Esophagus mucosa (tissue), 1 donor: ENCODE measurements around the gene ACOT13. TPM values are rescaled to one million over a fixed set of nuclear protein-coding genes. Genes with fewer than 3 reads are reported as not detected.
"Not testable (repeated sequence)": the region's sequence is repeated elsewhere in the genome, so short reads cannot be mapped to it uniquely, and the experiment has no call there.

Source experiments
- ATAC-seq: fragments of 200-7000 bp; cut with Tn5 transposase; one replicate; pipeline ENCODE4 v1.9.1; 2020
- total RNA-seq: library from RNA; stranded (reverse); gene quantifications from one replicate; pipeline ENCODE4 v1.2.4, GENCODE V29; 2023
- donor health status: DM: yes; HTN: yes; CAD: no.

Gene ACOT13
- total RNA-seq, 1 donor from 2014 or later = 11.2 TPM

DNA sequence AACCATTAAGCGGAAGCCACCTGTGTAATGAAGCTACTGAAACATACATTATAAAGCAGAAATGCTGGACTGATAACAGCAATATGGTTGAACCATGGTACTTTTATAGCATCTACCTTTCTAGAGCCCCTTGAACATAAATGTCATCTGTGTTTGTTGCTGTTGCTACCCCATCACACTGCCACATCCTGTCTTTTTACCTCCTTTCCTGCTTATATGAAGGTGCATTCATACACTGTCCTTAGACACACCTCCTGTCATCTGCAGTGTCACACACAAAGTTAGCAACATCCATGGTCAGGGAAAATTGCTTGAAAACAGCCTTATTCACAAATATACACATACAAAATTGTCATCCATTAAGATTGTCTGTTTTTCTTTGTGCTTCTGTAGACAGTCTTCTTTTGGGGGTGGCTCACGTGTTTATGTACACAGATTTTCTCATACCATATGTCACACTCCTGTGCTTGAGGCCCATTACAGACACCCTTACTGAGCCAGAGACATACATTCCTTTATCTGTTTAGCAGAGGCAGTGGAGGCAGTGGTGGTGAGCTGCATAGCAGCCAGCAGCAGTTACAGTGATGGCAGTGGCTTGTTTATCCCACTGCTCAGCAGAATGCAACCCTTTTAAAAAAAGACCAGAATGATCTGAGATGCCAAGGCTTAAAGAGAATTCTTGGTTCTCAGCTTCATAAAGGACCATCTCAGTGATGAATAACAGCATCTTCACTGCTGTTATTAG lies 26.1 kb downstream of the ACOT13 start:
- ATAC-seq = peak; percentile 11

DNA sequence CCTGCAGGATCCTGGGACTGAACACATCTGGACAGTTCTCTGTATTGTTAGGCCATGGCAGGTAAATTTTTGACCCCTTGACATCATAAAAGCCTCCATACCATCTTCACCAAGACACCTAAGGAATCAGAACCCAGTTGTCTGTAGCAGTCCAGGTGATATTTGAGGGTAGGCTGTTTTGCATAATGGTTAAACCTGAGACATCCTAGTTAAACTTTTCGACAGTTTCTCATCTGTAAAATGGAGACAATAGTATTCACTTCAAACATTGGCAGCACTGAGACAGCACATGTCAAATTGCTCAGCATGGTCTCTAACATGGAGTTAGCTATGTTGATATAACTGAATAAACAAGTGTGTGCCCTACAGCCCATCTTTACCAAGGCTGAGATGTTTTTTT lies 27.3 kb downstream of the ACOT13 start:
- no peak for ATAC-seq

DNA sequence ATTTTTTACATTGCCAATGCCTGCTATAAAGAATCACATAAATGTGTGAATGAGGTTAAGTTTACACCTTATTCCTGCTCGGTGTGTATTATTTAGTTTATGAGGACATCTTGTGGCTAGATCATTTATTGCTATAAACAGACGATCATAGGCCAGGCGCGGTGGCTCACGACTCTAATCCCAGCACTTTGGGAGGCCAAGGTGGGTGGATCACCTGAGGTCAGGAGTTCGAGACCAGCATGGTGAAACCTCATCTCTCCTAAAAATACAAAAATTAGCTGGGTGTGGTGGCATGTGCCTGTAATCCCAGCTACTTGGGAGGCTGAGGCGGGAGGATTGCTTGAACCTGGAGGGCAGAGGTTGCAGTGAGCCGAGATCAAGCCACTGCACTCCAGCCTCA lies 28.8 kb downstream of the ACOT13 start:
- ATAC-seq = peak; percentile 83

DNA sequence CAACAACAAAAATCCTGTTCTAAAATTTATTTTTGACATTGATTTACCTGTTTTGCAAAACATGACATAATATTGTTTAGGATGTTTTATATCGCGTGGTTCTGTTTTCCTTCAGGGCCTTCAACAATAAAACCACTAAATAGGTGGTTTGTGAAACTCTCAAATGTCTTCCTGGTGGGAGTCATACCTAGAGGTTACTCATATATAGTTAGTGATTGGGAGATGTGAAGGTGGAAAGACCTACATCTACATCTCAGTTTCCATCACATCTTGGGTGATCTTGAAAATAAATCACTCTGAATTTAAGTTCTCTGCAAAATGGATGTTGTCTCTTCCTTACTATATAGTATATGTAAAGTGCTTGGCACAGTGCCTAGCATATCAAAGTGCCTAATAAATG lies 29.2 kb downstream of the ACOT13 start:
- no peak for ATAC-seq

DNA sequence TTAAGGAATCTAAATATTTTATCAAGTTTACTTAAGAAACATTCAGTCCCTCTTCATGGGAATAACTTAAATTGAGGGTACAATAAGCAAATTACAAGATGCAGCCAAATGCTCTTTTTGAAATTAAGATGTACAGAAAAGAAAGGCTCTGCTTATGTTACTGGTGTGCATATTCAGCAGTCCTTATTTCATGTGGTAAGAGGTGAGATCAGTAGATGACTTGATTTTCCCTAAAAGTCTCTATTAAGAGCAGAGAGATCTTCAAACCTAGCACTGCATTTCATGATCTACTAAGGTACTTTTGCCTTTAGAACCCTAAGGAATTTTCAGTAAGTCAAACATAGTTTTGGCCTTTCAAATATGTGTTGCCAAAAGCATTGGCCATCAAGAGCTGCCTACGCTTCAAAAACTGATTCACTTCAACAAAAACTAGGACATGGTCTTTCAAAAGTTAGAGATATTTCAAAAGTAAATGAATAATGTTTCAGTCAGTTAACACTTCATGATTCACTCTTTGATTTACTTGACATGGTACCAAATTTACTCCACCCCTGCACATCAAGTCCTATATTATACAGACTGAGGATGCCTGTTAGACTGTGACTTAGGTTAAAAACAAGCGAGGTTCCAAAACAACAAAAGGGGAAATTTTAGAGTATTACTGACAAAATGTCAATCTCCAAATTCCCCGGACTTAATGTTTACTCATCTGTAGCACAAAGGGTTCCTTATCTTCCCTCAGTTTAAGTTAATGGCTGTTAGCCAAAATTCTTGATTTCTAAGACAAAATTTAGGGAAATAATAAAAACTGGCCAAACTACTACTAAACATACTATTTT lies 32.9 kb downstream of the ACOT13 start:
- ATAC-seq = no peak

DNA sequence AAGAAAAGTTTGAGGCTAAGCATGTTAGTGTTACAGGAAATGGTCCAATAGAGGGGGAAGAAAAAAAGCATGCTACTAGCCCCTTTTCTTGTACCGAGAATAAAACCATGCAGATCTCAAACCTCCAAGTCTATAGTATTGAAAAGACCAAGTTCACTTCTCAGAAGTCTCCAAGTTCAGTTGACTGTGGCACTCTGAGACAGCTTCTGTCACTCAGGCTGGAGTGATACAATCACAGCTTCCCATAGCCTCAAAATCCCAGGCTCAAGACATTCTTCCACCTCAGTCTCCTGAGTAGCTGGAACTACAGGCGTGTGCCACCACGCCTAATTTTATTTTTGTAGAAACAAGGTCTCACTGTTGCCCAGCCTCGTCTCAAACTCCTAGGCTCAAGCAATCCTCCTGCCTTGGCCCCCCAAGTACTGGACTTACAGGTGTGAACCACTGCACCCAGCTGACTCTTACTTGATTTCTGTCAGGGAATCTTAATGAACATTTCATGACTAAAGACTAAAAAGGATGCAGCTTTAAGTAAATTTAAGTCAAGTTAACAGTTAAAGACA lies 35.9 kb downstream of the ACOT13 start:
- no peak for ATAC-seq

DNA sequence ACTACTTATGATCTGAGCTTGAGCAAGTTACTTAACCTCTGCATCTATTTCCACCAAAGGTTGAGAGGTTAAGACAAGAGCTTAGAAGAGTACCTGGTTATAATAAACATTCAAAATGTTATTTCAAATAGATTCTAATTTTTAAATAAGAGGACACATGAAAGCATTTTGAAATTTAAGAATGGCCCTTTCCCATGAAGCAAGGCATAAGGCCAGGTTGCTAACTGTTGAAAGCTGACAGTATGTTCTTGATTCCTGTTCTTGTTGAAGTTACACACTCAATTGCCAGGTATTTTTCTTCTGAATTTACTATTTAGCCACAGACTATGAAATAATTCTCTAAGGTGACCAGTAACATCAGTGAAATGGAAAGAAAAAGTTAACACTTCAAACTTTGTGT lies 37.6 kb downstream of the ACOT13 start:
- no peak for ATAC-seq

DNA sequence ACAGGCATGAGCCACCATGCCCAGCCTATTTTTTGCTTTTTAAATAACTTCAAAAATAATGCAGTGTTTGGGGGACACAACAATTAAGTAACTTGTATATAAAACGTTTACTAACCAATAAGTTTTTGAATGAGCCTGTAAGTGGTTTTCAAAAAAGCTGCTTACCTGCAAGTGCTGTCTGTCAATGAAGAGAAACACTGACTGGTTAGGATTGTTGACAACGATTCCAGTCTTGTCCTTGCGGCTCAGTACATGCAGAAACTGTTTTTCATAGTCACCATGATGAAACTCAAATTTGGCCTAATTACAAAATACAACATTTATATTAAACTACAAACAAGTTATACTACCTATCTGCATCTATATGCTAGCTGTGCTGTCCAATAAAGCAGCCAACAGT lies 41.7 kb downstream of the ACOT13 start:
- no peak for ATAC-seq

DNA sequence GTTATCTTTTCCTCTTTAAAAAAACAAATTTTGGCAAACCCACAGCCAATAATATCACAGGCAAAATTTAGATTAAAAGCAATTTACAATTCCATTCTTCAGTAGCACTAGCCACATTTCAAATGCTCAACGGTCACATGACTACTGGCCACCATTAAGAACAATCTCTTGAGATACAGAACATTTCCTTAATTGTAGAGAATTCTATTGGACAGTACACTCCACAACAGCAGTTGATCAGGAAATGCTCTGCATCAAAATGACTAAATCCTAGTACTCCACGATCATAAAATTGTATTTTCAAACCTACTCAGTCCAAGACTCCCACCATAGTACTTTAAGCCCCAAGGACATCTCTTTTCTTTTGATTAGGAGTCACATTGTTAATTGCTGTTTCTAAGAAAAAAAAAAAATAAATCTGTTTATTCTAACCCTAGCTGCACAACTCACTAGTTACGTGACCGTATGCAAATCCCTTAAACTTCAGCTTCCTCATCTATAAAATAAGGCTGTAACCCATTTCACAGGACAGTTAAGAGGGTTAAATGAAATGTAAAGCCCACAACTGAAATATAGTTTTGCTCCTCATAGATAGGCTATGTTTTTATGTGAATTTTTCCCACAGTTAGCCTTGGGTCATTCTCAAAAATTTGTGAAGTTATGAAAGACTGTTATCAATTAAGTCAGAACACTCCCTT lies 42.3 kb downstream of the ACOT13 start:
- no peak for ATAC-seq

DNA sequence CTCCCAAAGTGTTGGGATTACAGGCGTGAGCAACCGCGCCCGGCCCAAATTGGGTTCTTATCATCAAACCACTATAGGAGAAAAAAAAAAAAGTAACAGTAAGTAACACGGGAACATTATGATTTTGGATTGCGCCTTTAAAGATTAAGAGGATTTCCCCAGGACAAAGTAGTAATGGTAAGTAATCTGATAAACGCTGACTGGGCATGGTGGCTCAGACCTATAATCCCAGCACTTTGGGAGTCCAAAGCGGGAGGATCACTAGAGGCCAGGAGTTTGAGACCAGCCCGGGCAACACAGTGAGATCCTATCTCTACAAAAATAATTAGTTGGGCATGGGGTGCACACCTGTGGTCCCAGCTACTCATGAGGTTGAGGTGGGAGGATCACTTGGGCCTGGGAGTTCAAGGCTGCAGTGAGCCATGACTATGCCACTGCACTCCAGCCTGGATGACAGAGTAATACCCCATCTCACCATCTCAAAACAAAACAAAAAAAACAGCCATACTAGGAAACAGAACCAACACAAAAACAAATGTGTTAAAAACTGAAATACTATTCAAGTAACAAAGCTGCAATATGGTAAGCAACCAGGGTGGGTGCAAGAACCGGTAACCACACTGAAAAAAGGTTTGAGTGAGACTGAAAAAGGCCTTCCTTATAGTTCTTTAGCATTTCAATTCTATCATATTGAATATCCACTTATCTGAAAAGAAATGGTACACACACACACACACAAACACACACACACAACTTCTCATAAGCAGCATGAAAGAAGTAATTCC lies 43.8 kb downstream of the ACOT13 start:
- no peak for ATAC-seq

DNA sequence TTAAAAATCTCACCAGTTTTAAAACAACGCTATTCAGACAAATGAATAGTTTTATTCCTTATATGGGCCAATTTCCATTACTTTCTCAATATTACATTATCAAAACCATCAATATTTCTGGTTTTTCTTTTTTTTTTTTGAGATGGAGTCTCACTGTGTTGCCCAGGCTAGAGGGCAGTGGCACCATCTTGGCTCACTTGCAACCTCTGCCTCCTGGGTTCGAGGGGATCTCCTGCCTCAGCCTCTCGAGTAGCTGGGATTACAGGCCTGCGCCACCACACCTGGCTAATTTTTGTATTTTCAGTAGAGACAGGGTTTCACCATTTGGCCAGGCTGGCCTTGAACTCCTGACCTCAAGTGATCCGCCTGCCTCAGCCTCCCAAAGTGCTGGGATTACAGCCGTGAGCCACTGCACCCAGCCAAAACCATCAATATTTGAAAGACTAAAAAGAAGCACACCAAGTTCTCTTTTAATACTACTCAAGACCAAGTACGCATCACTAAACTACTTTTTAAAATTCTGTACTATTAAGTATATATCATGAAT lies 49.8 kb downstream of the ACOT13 start:
- ATAC-seq = not testable (repeated sequence)

DNA sequence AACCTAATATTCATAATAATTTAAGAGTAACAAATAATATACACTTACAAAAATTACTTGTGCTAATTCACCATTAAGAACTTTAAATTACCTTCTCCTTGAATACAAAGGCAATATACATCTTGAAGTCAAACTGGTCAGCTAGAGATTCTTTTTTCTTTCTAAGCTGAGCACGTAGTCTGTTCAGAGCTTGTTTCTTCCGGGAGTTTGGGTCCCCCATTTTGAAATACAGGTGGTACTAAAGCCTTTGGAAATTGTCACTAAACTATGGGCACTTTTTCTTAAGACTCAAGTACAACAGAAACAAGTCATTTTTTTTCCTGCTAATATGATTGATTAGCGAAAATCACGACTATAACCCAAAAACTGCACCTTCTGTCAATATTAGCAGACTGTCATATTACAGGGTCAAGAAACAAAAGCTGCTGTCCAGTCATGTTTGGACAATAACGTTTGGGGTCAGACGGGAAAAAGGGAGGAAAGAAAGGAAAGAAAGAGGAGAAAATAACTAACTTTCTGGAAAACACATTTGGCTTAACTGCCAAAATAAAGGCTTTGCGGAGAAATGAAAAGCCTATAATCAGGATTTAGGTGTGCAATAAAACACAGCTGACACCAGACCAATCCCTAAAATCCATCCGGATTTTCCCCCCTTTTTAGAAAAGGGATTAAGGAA lies 51.7 kb downstream of the ACOT13 start:
- ATAC-seq = no peak

DNA sequence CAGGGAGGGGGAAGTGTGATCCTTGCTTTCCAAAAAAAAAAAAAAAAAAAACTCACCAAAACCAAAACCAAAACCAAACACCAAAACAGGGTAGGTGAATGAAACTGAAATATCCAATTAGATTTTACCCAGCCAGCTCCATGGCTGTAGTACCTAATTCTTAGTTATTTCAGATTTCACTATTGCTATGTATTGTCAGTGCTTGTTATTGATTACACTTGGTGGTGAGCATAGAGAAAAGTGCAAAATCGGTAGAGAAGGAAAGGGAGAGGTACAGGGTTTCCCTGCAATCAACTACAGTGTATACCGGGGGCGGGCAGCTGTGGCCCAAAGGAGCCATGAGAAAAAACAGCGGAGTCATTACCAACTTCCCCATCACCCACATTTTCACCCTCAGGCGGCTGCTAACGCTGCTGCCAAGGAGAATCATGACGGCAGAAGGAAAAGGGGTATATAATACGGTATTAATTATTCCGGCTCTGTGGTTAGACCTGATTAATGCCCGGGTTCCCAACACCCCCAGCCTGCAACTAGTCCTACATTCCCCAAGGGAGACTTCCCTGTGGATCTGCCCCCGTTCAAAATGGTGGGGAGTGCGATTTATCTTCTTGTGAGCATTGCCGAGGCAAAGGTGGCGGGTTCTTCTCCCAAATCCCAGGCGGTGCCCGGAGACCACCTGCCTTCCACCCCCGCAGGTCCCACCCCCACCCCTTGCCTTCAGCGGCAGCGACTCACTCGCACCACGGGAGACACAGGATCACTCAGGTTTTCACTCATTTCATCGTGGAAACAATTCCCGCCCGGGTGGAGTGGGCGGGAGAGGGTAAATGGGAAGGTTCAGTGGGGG lies 52.5 kb downstream of the ACOT13 start, which contains the start of gene C6orf62:
Gene C6orf62 (minus strand): TSS at position 30 of the 847 bp plus-strand sequence. CDS start 486 bp downstream, outside the sequence.
- no peak for ATAC-seq

DNA sequence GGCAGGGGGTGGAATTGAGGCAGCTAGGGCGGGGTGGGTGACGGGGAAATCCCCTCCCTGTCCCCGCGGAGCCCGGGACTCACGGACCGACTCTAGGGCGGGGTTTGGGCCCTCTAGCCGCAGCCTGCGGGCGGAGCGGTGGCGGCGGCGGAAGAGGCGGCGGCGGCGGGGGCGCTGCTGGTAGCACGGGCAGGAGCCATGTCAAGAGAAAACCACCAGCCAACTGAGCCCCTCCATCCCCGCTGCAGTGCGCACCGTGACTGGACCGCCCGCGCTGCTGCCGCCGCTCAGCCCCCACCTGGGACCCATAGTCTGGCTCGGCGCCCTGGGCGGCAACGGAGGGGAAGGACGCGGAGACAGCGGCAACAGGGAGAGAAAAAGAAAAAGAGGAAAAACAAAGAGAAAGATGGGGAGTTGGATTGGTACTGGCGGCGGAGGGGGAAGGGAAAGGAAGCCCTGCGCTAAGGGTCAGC lies 53.3 kb downstream of the ACOT13 start:
- peak; percentile 55 for ATAC-seq

DNA sequence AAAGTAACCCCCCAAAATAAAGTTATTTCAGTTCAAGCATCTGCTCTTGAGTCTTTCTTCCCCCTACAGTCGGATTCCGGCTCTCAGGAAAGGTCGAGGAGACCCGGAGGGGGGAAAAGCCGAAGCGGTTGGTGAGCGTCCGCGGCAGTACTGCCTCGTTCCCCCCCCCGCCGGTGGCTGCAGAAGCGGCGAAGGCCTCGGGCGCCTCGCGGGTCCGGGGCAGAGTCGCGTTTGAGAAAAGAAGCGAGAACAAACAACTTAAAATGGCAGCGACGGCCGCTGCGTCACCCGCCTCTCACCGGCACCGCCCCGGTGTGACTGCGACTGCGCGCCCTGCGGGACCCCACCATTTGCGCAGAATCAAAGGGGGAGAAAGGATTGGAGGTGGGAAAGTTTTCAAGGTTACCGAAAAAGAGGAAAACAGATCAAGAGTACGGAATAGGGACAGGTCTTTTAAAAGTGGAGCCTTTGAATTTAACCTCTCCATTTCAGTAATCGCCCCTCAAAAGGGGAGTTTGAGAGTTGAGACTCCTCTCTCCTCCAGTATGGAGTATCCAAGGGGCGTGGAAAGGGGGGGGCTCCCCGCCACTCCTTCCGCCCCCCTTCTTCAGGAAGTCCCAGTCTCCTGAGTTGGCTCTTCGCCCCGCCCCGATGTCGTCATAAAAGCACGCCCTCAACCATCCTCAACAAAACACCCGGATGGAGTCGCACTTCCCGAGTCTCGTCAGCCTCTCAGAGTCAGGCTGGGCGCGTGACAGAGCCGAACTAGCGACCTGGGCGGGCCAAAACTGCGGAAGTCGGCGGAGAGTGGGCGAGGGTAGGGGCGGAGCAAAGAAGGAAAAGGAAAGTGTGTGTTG lies 54.0 kb downstream of the ACOT13 start:
- ATAC-seq = peak; percentile 96

DNA sequence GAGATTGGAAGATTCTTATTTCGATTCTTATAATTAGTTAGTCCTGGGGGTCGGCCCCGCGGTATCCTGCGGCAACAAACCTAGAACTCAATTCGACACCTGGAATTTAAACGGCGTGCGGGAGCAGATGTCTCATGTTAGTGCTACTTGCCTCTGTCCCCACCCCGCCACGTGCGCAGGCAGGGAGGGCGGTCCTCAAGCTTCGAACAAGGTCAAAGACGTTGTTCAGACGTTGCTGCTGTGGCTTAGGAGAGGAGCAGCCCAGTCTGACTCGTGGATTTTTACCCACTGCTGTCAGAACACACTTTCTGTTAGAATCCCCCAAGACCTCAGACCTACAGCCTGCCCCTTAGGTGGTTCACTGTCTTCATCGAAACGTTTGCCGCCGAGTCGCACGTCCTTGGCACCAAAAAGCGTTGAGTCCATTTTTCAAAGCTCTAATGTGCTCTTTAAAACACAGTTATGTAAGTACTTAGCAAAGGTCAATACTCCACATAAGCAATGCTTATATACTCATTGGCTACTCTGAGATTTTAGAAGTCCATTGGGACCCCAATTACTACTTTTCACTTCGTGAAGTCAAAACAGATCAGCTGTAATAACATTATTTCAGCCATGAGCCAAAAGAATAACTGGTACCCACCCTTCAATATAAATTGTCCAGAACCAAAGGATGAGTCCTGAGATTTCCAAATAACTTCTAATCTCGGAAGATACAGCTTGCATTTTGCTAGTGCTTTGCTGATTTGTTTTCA lies 54.8 kb downstream of the ACOT13 start:
- peak; percentile 62 for ATAC-seq

DNA sequence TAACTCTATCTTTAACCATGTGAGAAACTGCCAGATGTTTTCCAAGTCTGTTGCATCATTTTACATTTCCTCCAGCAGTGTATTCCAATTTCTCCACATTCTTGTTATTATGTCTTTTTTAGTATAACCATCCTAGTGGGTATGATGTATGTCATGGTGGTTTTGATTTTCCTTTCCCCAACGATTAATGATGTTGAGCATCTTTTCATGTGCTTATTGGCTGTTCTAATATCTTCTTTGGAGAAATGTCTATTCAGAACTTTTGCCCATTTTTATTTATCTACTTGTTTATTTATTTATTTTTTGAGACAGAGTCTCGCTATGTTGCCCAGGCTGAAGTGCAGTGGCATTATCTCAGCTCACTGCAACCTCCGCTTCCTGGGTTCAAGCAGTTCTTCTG lies 56.4 kb downstream of the ACOT13 start:
- no peak for ATAC-seq

DNA sequence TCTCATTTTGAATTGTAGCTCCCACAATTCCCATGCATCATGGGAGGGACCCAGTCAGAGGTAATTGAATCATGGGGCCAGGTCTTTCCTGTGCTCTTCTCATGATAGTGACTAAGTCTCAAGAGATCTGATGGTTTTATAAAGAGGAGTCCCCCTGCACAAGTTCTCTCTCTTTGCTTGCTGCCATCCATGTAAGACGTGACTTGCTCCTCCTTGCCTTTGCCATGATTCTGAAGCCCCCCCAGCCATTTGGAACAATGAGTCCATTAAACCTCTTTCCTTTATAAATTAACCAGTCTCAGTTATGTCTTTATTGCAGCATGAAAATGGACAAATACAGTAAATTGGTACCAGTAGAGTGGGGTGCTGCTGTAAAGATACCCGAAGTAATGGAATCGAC lies 63.8 kb downstream of the ACOT13 start:
- not testable (repeated sequence) for ATAC-seq
